Posterior vena cava (tissue), 2 donors: ENCODE results near the gene DOCK3. TPM values are rescaled to one million over a fixed set of nuclear protein-coding genes. Genes with fewer than 3 reads are reported as not detected.
"Not testable (repeated sequence)": the region's sequence is repeated elsewhere in the genome, so short reads cannot be mapped to it uniquely, and the experiment has no call there.

Source experiments
- DNase-seq: peaks from one replicate; pipeline ENCODE4 v3.0.0-alpha.2; 2020; ENCODE audit warnings: low spot score
- intact Hi-C, 2 donors: fragments of 100-400 bp; cut with DNase I; formaldehyde crosslinking; loops; one replicate each; pipeline versions ENCODE4 v1.14.1 to v1.14.2; 2022 to 2023
- total RNA-seq, 2 donors: library from RNA; stranded (reverse); fragmentation: NEBNext Ultra II Directional; extraction: Animal tissue kit (Norgen Biotek cat#: 25700); gene quantifications; one replicate each; pipeline ENCODE4 v1.2.1, GENCODE V29; 2021
- donor health status: DM: yes; HTN: yes; CAD: no.
- donor health status: DM: yes; HTN: yes; CAD: no.

Gene DOCK3
- total RNA-seq, 2 donors from 2014 or later: 0.60 to 2.4 TPM

DNA sequence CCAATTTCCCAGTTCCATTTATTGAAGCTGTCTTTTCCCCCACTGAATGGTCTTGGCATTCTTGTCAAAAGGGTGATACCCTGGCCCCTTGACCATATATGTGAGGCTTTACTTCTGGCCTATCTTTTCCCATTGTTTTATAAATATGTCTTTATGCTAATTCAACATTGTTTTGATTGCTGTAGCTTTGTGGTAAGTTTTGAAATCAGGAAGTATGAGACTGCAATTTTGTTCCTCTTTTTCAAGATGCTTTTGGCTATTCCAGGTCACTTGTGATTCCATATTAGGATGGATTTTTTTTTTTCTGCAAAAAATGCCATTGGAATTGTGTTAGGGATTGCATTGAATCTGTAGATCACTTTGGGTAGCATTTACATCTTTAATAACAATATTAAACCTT is 569.2 kb downstream of the DOCK3 start:
- intact Hi-C loops: no loop called here
- no peak for DNase-seq

DNA sequence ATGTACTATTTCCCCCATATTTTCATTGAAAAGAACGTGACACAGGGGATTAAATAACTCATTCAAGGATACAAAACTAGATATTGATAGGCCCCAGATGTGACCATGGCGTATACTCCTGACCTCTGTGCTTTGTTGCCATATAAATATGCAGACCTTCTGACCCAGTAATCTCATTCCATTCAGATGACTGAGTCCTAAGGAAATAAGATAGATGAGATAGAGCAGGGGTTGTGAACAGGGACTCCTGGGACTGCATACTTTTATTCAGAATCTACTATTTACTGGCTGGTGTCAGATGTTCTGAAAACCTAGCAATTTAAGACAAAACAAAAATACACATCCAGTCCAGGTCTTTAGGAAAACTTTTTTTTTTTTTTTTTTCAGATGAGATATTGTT is 571.1 kb downstream of the DOCK3 start:
- no peak for DNase-seq
- intact Hi-C loops: loop anchor here in 1 of 2 donors (5.0 kb wide), 1 partner anchor 616 kb away; the partner anchor contains the start of gene IQCF2

DNA sequence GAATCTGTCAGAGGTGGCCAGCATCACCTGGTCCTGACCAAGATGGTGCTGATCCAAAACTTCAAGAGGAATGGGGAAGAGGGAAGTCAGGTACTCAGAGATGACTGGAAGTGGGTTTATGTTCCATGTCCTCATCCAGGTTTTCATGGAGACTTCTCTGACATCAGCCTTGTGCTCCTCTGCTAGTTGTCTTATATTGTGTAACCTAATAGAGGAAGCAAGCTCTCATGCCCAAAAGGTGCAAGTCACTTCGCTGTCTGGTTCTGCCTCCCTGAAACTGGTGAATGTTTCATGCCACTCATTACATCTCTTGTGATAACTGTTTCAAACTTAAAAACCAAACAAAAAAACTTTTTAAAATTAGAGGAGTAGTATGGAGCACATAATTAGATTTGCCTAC is 583.1 kb downstream of the DOCK3 start:
- no peak for DNase-seq
- intact Hi-C loops: no loop called here

DNA sequence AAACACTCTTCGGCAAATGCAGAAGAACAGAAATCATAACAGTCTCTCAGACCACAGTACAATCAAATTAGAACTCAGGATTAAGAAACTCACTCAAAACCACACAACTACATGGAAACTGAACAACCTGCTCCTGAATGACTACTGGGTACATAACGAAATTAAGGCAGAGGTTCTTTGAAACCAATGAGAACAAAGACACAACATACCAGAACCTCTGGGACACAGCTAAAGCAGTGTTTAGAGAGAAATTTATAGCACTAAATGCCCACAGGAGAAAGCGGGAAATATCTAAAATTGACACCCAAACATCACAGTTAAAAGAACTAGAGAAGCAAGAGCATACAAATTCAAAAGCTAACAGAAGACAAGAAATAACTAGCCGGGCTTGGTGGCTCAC is 589.4 kb downstream of the DOCK3 start:
- intact Hi-C loops, DNase-seq: not testable (repeated sequence)

DNA sequence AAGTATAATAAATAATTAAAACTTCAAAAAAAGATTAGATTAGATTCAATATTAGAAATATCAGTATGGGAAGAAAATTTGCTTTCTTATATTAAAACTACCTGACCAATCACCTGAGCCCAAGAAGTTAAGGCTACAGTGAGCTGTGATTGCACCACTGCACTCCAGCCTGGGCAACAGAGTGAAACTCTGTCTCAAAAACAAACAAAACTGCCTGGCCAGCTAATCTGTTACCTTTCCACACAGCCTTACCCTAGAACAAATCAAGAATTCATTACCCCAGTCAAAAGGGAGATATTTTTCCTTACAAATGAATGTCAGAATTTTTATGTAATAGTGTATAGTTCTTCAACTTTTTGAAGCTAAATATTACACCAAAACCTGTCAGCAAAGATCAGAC is 593.4 kb downstream of the DOCK3 start:
- no peak for DNase-seq
- intact Hi-C loops: no loop called here

DNA sequence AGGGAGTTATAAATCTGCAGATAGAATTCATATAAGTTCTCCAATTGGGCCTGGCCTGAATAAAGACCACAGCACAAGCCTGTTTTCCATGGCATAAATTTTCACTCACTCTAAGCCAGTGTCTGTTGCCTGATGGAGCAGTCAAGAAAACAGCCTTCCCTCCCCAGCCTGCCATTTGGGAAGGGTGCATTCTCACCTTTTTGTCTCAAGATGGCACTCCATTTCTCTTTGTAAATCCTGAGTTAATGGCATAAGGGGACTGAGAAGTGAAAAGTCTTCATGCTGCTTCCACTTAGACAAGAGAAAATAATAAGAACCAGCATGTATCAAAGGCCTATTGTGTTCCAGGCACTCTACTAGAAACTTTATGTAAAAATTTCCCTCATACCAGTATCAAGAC is 594.7 kb downstream of the DOCK3 start:
- no peak for DNase-seq
- intact Hi-C loops: no loop called here

DNA sequence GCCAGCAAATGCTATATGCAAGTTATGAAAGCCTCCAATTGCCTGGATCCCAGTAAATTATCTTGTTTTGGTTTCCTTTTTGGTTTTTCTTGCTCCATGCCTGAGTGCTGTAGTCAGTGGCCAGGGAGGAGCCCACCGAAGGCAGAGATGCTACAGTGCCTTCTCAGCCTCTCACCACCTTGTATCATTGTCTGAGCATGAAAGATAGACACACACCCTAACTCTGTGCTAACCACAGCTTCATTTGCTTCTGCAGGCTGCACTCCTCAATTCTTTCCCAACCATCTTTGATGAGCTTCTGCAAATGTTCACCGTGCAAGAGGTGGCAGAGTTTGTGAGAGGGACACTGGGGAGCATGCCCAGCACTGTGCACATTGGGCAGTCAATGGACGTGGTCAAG is 595.8 kb downstream of the DOCK3 start:
- intact Hi-C loops: no loop called here
- DNase-seq: no peak

DNA sequence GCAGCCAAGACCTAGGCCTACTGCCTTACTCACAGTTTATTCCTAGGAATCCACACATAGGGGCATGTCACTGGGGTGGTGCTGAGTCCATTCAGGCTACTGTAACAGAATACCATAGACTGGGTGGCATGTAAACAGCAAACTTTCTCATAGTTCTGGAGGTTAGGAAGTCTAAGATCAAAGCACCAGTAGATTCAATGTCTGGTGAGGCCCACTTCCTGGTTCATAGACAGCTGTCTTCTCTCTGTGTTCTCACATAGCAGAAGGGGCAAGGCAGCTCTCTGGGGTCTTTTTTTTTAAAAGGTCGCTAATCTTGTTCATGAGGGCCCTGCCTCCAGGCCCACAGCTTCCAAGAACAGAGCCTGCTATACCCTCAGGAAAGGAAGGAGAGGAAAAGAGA is 596.4 kb downstream of the DOCK3 start:
- DNase-seq: no peak
- intact Hi-C loops: no loop called here

DNA sequence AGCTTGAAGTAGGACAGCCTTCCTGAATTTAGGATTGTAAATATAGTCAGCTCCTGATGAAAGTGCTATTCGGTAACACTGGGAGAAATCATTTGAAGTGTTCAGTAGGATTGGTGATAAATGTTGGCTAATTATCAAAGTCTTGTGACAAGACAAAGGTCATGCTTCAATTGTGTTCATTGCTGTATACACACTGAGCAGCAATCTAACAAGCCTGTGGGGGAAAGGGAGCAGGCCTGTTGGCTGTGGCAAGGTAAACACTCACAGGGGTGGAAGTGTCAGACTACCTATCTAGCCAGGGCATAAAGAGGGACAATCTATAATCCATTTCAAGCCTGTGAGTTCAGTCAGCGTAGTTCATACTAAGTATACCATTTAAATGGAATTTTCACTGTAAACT is 599.3 kb downstream of the DOCK3 start:
- intact Hi-C loops: no loop called here
- DNase-seq: no peak

DNA sequence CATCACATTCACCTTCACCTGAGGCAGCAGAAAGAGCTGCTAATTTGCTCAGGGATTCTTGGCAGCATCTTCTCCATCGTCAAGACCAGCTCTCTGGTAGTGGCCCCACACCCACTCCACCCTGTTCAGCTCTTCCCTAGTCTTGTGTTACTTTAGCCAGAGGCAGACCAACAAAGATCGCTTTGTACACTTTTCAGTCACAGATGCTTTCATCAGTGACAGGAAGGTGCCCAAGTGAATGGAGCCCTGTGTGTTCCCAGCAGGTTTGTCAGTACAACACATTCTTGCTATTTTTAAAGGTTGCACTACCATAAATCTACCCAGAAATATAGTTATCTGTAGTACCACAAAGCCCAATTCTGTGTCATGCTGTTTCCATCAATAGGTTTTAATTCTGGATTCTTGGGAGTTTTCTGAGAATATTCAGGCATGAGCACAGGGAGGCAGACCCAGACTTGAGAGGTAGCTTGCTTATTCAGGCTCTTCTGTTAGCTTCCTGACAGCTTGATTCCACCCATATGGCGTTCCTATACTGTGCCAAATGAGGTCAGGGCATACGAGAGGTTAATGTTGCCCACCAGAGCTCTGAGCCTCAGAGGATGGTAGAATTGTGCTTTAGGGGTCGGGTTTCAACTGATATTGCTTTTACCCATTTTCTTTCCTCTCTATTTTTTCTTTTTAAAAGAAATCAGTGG is 600.5 kb downstream of the DOCK3 start:
- intact Hi-C loops: no loop called here

DNA sequence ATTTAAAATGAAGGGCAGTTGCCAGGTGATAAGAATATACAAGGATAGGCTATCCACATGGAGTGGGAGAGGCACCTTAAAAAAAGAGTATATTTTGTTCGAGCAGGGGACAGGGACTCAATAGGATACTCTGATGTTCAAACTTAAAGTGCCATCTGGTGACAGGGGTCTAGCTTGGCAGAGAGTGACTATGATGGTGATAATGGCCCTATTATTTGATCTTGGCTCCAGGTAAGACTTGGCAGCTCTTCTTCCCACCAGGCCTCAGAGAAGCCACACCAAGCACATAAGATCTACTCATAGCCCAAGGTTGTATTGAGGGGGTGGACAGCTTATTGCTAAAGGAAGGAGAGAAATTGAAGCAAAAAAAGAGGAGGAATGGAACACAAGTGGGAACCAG is 601.3 kb downstream of the DOCK3 start:
- no peak for DNase-seq
- intact Hi-C loops: no loop called here

More for the DNA sequence above, 600.5 kb downstream of the DOCK3 start:
- no peak for DNase-seq

DNA sequence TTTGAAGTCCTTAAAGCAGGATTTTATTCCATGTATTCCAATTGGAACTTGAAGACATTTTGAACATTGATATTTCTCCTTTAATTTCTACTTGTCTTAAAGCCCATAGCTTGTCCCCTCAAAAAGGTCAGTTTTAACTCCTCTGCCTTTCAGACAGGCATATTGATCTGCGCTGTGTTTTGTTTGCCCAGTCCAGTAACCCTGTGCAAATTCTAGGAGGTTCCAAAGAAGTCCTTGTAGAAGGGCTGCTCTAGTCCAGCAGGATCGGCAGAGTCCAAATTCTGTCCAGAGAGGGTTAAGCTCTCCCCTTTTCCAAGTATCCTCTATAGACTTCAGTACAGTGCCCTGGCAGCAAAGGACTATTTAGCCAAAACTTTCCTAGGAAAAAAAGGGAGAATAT is 604.7 kb downstream of the DOCK3 start:
- no peak for DNase-seq
- intact Hi-C loops: no loop called here

DNA sequence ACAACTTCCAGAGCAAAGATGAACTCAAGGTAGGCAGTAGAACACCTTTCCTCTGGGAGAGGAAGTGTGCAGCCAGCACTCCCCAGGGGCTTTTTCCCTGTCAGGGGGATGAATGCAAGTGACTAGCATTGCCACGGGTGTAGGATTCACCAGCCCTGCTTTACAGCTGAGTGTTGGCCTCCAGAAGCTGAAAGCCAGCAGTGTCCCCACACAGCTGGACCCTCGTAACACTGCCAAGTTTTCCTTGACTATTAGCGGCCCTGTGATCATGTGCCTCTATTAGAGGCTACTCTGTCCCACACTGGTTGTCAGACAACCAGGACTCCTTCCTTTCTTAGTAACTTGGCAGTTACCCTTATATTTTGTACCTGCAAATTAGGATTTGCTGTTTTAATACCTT is 605.4 kb downstream of the DOCK3 start:
- intact Hi-C loops: loop anchor here in 1 of 2 donors (10.0 kb wide), 1 partner anchor 1345 kb away; no protein-coding TSS in a partner anchor

DNA sequence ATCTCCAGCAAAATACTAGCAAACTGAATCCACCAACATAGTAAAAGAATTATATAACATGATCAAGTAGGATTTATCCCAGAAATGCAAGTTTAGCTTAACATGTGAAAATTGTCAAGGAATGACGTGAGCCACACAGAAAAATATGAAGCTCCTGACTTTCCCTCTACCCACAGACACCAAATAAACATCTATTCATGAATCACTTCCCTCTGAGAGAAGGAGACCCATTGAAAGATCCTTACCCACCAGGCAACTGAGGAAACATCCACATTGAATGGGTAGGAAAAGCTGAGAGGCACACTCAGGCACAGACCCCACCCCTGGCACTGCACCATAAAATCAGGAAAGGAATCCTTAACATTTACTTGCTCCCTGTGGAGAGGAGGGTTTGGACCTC is 608.2 kb downstream of the DOCK3 start:
- DNase-seq: no peak
- intact Hi-C loops: loop anchor here in 1 of 2 donors (10.0 kb wide), 1 partner anchor 1348 kb away; no protein-coding TSS in a partner anchor

More for the DNA sequence above, 605.4 kb downstream of the DOCK3 start:
- no peak for DNase-seq

DNA sequence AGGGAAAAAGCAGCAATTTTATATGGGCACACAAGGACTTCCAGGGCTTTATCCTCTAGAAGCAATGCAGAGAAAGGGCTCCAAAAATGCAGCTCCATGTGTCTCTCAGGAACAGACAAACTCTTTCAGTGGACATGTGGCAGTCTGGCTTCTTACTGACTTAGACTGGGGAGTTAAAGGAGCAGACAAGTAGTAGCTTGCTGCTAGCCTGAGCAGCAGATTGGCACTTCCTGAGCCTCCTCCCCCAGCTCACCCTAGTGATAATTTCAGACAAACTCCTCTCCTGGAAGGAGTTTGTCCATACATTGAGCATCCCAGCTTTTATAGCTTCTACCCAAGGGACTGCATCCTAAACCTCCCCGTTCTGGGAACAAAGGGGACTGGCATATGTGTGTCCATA is 608.7 kb downstream of the DOCK3 start:
- intact Hi-C loops: loop anchor here in 1 of 2 donors (10.0 kb wide), 1 partner anchor 1349 kb away; no protein-coding TSS in a partner anchor
- no peak for DNase-seq

DNA sequence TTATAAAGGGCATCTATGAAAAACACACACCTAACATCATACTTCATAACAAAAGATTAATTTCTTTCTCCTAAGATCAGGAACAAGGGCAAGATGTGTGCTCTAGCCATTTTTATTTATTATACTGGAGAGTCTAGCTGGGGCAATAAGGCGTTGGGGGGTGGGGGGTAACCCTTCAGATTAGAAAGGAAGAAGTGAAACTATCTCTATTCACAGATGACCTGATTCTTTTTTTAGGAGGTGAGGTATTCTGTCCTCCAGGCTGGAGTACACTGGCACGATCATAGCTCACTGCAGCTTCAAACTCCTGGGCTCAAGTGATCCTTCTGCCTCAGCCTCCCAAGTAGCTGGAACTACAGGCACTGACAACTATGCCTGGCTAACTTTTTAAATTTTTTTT is 620.9 kb downstream of the DOCK3 start:
- intact Hi-C loops: loop anchor here in 1 of 2 donors (10.0 kb wide), 1 partner anchor 1849 kb away; no protein-coding TSS in a partner anchor
- no peak for DNase-seq

DNA sequence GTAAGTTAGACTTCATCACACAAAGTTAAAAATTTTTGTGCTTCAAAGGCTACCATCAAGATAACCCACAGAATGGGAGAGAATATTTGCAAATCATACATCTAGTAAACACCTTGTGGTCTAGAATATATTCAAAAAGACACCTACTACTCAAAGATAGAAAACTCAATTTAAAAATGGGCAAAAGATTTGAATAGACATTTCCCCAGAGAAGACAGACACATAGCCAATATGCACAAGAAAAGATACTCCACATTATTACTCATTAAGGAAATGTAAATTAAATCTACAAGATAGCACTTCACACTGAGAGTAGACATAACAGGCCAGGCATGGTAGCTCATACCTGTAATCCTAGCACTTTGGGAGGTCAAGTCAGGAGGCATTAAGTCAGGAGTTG is 622.6 kb downstream of the DOCK3 start:
- DNase-seq: no peak
- intact Hi-C loops: loop anchor here in 1 of 2 donors (10.0 kb wide), 1 partner anchor 1847 kb away; no protein-coding TSS in a partner anchor

DNA sequence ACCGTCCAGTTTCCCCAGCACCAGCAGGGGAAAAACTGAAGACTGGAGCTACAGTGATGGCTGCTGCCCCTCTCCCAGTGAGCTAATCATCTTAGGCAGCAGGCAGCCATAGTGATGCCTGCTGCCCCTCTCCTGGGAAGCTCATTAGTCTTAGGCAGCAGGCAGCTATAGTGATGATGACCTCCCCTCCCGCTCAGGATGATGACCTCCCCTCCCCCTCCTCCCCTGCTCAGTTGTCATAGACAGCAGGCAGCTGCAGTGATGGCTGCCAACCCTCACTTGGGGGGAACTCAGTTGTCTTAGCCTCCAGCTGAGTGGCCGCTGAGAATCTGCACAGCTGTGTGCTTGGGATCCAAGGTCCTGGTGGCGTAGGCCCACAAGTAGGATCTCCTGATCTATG is 629.5 kb downstream of the DOCK3 start:
- no peak for DNase-seq
- intact Hi-C loops: no loop called here

DNA sequence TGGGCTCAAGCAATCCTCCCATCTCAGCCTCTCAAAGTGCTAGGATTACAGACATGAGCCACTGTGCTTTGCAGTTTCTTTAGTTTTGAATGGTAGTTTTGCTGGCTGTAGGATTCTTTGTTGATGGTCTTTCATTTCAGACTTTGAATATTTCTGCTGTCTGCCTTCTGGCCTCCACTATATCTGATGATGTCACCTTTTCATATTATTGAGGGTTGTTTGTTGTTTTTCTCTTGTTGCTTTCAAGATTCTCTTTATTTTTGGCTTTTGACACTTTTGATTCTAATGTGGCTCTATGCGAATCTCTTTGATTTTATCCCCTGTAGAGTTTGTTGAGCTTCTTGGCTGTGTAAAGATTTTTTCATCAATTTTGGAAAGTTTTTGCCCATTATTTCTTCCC is 631.4 kb downstream of the DOCK3 start:
- DNase-seq: no peak
- intact Hi-C loops: no loop called here

DNA sequence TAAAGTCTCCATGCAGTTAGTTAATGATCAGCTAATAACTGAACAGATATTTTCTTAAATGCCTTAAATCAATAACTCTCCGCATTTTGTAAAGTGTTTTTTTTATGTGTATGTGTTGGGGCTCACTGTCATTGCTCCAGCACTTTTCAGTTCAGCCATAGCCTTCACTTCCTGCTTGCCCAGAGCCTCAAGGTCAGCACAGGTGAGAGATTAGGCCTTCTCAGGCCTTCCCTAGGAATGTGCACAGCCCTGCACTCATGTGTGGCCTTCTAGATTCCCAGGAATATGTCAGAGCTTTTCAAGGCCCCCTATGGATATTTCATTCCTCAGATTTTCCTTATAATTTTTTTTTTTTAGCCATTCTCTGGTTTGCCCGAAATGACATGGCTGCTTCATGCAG is 632.7 kb downstream of the DOCK3 start:
- intact Hi-C loops: no loop called here
- DNase-seq: no peak

DNA sequence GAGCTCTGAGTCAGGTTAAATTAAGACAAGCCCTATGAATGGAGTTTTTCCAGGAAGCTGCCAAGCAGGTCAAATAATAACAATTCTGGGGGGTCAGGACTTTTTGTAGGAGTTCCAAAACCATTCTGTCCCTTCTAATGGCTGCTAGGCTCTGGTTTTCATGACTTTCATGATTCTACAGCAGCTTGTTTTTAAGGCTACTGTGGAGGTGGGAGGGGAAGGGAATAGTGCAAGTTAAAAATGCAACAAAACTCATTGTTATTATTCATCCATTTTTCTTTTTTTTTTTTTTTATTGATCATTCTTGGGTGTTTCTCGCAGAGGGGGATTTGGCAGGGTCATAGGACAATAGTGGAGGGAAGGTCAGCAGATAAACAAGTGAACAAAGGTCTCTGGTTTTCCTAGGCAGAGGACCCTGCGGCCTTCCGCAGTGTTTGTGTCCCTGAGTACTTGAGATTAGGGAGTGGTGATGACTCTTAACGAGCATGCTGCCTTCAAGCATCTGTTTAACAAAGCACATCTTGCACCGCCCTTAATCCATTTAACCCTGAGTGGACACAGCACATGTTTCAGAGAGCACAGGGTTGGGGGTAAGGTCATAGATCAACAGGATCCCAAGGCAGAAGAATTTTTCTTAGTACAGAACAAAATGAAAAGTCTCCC is 633.3 kb downstream of the DOCK3 start:
- DNase-seq, intact Hi-C loops: not testable (repeated sequence)
